DND-41 (cell line): ENCODE results near the gene ABCB11.
"Not testable (repeated sequence)": the region's sequence is repeated elsewhere in the genome, so short reads cannot be mapped to it uniquely, and the experiment has no call there.

Experiments
- ATAC-seq: fragments of 200-7000 bp; cut with Tn5 transposase; 3 replicates; pipeline ENCODE4 v1.9.1; 2021; ENCODE audit warnings: low read depth; ENCODE audit not compliant: insufficient read depth
- DNase-seq: peaks from one replicate; pipeline ENCODE4 v3.0.0-alpha.2; 2020
- H2AFZ ChIP-seq: 2 replicates; pipeline ENCODE4 v1.6.0; 2012; ENCODE audit warnings: low read depth, low read length
- H3K27ac ChIP-seq: 2 replicates; pipeline ENCODE4 v1.5.1; 2012; ENCODE audit warnings: low read length, inconsistent platforms
- H3K27me3 ChIP-seq: fragments of 200-600 bp; sonication (generic); 2 replicates; pipeline ENCODE4 v1.6.0; 2012; ENCODE audit warnings: low read length, mild to moderate bottlenecking, inconsistent platforms; ENCODE audit not compliant: insufficient read depth, poor library complexity
- H3K36me3 ChIP-seq: 2 replicates; pipeline ENCODE4 v1.5.1; 2012; ENCODE audit warnings: low read length, inconsistent platforms; ENCODE audit not compliant: insufficient read depth
- H3K4me1 ChIP-seq: 2 replicates; pipeline ENCODE4 v1.5.1; 2012; ENCODE audit warnings: mild to moderate bottlenecking, low read length; ENCODE audit not compliant: insufficient read depth
- H3K4me2 ChIP-seq: 2 replicates; pipeline ENCODE4 v1.6.0; 2012; ENCODE audit warnings: mild to moderate bottlenecking, moderate library complexity, low read length, inconsistent platforms; ENCODE audit not compliant: insufficient read depth
- H3K4me3 ChIP-seq, 2 experiments: fragments of 200-600 bp in 1 of 2; shearing (Covaris generic) in 1 of 2; 2 replicates each; pipeline ENCODE4 v1.5.1; 2012 to 2016; ENCODE audit warnings: inconsistent platforms in 2 of 2, low read length in 2 of 2, mild to moderate bottlenecking in 2 of 2, low read depth in 1 of 2, moderate library complexity in 1 of 2
- H3K79me2 ChIP-seq: 2 replicates; pipeline ENCODE4 v1.6.0; 2012; ENCODE audit warnings: low read length, inconsistent platforms; ENCODE audit not compliant: insufficient read depth
- H3K9ac ChIP-seq: 2 replicates; pipeline ENCODE4 v1.6.0; 2012; ENCODE audit warnings: low read depth, mild to moderate bottlenecking, inconsistent platforms, low read length, moderate library complexity
- H3K9me3 ChIP-seq: 2 replicates; pipeline ENCODE4 v1.5.1; 2012; ENCODE audit warnings: low read length, moderate library complexity, mild to moderate bottlenecking, inconsistent platforms; ENCODE audit not compliant: insufficient read depth, severe bottlenecking
- H4K20me1 ChIP-seq: 2 replicates; pipeline ENCODE4 v1.6.0; 2012; ENCODE audit warnings: low read length; ENCODE audit not compliant: insufficient read depth
- CTCF ChIP-seq: IDR thresholded peaks from 2 replicates; pipeline ENCODE4 v1.5.1; 2012; ENCODE audit warnings: borderline replicate concordance, low read length, moderate library complexity, mild to moderate bottlenecking; ENCODE audit not compliant: poor library complexity, severe bottlenecking; ENCODE audit errors: extremely low read depth
- EZH2 ChIP-seq: IDR thresholded peaks from 3 replicates; pipeline ENCODE4 v1.6.1; 2012; ENCODE audit warnings: borderline replicate concordance, low read depth, mild to moderate bottlenecking, moderate library complexity, low read length, inconsistent platforms; ENCODE audit not compliant: severe bottlenecking

ABCB11 gene

DNA sequence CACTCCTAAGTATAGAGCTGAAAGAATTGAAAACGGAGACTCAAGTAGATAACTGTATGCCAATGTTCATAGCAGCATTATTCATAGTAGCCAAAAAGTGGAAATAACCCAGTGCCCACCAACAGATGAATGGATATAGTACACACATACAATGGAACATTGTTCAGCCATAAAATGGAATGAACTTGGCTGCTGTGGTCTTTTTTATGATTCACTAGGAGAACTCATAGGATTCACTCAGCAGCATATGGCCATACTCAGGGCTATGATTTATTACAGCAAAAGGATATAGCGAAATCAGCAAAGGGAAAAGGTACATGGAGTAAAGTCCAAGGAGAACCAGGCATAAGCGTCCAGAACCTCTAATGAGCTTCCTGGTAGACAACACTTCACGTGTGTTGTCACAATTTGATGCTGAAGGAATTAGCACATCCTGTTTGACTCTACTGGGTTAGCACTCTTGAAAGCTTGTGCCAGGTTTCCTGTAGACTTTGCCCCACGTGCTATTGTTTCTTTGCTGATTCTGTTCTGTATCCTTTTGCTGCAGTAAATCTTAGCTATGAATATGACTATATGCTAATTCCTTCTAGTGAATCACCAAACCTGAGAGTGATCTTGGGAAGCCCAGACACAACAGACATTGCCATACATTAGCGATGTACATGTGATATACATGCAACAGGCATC is 156.6 kb downstream of the ABCB11 start:
- H2AFZ ChIP-seq: no peak overlapping the region
- H3K9me3 ChIP-seq: peaks cover 4% of the 10 kb centered on the region
- H3K79me2 ChIP-seq: peaks cover 35% of the 10 kb centered on the region
- no peak overlapping the region for H3K4me3 ChIP-seq
- ATAC-seq (no peak), DNase-seq (no peak)
- no peak overlapping the region for H3K4me2 ChIP-seq
- H3K36me3 ChIP-seq: peaks cover 50% of the 10 kb centered on the region
- TF ChIP-seq CTCF (no peak), EZH2 (no peak)
- H3K27ac ChIP-seq: no peak overlapping the region
- H3K27me3 ChIP-seq: no peaks in the 10 kb centered on the region
- no peaks in the 10 kb centered on the region for H4K20me1 ChIP-seq
- H3K9ac ChIP-seq: no peak overlapping the region
- H3K4me1 ChIP-seq: no peaks in the 10 kb centered on the region

- H3K4me2 ChIP-seq, DNase-seq, H4K20me1 ChIP-seq, H3K9ac ChIP-seq, H3K9me3 ChIP-seq, H3K27ac ChIP-seq, H3K4me3 ChIP-seq, H3K4me1 ChIP-seq, H2AFZ ChIP-seq, ATAC-seq, H3K27me3 ChIP-seq: not testable (repeated sequence)
- Histone ChIP-seq H3K79me2 (peaks cover 15% of the 10 kb centered on the region; the same call in 1 of the 2 replicates), H3K36me3 (peaks cover 50% of the 10 kb centered on the region)
Observed at GRCh38 chr2:168870824-168871223, 160.3 kb downstream of the ABCB11 start.
